B cell (primary cell): ENCODE measurements around the gene CALCOCO2.

Experiments used
- CTCF ChIP-seq: fragments of 200-600 bp; IDR thresholded peaks from one replicate; pipeline ENCODE4 v1.8.0; 2022; ENCODE audit warnings: antibody characterized with exemption, mild to moderate bottlenecking
- EZH2 ChIP-seq: IDR thresholded peaks from 2 replicates; pipeline ENCODE4 v1.6.1; 2012; ENCODE audit warnings: borderline replicate concordance, low read depth, mild to moderate bottlenecking, moderate library complexity, low read length; ENCODE audit not compliant: insufficient read depth, poor library complexity, severe bottlenecking

GRCh38 chr17:48903401-48903800 is 72.6 kb downstream of the CALCOCO2 start:
- TF ChIP-seq CTCF (no peak), EZH2 (no peak)
